Astrocyte (in vitro differentiated cells and primary cell): ENCODE data around the gene CYP19A1.

ENCODE experiments used
- EZH2 ChIP-seq: IDR thresholded peaks from 2 replicates; pipeline ENCODE4 v1.6.1; 2012; ENCODE audit warnings: mild to moderate bottlenecking, low read length, inconsistent platforms; ENCODE audit not compliant: insufficient read depth
- TF ChIP-seq, protein P1 (sequence below): IDR thresholded peaks from 2 replicates; pipeline ENCODE4 v1.5.1; 2011; ENCODE audit warnings: low read depth, mild to moderate bottlenecking, inconsistent platforms, low read length, moderate library complexity; ENCODE audit not compliant: insufficient read depth

DNA sequence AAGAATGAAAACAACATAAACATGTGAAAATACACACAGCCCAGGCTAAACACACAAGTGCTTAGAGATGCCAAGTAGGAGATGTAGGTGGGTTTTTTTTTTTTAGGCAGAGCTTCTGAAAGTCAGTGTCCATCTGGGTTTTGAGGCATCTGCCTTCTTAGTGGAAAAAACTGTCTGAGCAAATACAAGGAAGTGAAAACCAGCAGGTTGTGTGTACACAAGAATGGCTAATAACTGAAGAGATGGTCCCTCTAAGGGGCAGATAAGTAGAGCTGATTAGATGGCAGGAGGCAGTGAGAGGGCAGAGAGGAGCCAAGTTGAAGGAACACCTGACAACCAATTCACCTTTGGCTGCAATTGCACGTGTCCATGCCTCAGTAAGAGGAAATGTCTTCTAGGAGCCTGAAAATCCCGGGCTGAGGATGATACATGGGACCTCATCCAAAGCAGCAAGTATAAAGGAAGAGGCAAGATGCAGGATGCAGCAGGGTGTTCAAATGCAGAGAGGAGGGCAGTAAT is 34.9 kb downstream of the CYP19A1 start:
- TF ChIP-seq, protein P1, sequence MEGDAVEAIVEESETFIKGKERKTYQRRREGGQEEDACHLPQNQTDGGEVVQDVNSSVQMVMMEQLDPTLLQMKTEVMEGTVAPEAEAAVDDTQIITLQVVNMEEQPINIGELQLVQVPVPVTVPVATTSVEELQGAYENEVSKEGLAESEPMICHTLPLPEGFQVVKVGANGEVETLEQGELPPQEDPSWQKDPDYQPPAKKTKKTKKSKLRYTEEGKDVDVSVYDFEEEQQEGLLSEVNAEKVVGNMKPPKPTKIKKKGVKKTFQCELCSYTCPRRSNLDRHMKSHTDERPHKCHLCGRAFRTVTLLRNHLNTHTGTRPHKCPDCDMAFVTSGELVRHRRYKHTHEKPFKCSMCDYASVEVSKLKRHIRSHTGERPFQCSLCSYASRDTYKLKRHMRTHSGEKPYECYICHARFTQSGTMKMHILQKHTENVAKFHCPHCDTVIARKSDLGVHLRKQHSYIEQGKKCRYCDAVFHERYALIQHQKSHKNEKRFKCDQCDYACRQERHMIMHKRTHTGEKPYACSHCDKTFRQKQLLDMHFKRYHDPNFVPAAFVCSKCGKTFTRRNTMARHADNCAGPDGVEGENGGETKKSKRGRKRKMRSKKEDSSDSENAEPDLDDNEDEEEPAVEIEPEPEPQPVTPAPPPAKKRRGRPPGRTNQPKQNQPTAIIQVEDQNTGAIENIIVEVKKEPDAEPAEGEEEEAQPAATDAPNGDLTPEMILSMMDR, result no peak
- no peak for TF ChIP-seq EZH2
